MM.1S (cell line): ENCODE measurements around the gene VDAC1.

ENCODE experiments used
- EZH2 ChIP-seq: fragments of 300-600 bp; sonication (generic); optimal IDR thresholded peaks from 2 replicates; pipeline ENCODE3; 2017; ENCODE audit warnings: low read depth, mild to moderate bottlenecking, antibody characterized with exemption, low read length, mixed read lengths
- TF ChIP-seq, protein P1 (sequence below): fragments of 300-600 bp; sonication (generic); IDR thresholded peaks from 2 replicates; pipeline ENCODE4 v1.5.1; 2016; ENCODE audit warnings: antibody characterized with exemption, low read length, mixed read lengths

DNA sequence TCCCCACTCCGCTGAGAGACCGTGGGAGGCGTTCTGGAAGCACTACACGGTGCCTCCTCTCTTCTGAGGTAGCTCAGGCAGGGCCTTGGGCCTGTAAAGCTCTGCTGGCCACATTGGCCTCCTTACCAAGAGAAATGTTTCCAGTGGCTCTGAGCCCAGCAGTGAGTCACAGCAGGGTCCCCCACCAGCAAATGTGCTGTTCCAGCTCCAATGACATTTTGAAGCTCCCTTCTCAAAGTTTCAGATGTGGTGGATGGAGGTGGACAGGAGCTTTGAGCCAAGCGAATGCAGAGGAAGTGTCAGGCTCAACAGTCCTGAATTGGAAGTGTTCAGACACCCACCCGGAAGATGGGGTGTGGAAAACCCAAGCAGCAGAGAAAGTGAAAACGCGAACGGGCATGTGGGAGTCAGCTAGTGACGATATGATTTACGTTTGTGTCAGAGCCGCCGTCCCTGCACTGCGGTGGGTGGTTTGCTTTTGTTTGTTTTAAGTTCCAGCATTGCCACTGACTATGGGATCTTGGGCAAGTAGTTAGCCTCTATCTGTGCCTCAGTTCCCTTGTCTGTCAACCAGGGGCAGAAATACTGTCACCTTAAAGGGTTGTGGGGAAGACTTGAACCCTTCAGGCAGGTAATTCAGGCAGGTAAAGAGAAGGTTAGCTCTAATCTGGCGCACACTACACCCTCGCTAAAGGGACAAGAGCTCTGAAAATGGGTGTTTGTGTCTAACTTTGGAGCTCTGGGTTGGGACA, 74.5 kb downstream of the VDAC1 start:
- TF ChIP-seq, protein P1, sequence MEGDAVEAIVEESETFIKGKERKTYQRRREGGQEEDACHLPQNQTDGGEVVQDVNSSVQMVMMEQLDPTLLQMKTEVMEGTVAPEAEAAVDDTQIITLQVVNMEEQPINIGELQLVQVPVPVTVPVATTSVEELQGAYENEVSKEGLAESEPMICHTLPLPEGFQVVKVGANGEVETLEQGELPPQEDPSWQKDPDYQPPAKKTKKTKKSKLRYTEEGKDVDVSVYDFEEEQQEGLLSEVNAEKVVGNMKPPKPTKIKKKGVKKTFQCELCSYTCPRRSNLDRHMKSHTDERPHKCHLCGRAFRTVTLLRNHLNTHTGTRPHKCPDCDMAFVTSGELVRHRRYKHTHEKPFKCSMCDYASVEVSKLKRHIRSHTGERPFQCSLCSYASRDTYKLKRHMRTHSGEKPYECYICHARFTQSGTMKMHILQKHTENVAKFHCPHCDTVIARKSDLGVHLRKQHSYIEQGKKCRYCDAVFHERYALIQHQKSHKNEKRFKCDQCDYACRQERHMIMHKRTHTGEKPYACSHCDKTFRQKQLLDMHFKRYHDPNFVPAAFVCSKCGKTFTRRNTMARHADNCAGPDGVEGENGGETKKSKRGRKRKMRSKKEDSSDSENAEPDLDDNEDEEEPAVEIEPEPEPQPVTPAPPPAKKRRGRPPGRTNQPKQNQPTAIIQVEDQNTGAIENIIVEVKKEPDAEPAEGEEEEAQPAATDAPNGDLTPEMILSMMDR, result no peak
- TF ChIP-seq EZH2, result no peak
